Measurements from ENCODE around the gene PSAP. TPM values are rescaled to one million over a fixed set of nuclear protein-coding genes. Genes with fewer than 3 reads are reported as not detected.

PSAP gene
- total and polyA plus RNA-seq, 4 donors: 255 to 671 (median 472) TPM

DNA sequence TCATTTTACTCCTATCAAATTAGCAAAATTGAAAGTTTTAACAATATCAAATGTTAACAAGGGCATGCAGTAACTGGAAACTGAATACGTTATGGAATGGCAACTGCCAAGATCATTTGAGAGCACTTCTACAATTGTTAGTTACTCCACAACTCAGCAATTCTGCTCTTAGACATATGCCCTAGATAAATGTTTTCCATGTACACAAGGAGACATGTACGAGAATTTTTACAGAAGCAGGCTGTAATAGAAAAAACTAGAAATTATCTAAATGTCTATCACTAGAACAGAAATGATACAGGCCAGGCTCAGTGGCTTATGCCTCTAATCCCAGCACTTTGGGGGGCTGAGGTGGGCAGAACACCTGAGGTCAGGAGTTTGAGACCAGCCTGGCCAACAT, 7.0 kb downstream of the PSAP start:
- H3K4me1 ChIP-seq (ENCODE audit: control insufficient read depth in 4 of 4, insufficient read depth in 4 of 4, low read length in 3 of 4): peaks cover 20 to 43% (median 25%) of the 10 kb centered on the region in 4 donors
- WGBS: 56% methylated on average over 2 of the region's 2 CpGs
- no peaks in the 10 kb centered on the region for H3K9me3 ChIP-seq (ENCODE audit: control insufficient read depth in 4 of 4, low read length in 3 of 4)
- no peak overlapping the region for H3K4me3 ChIP-seq (ENCODE audit: low read depth in 1 of 3, low read length in 3 of 3)
- TF ChIP-seq, protein P1, sequence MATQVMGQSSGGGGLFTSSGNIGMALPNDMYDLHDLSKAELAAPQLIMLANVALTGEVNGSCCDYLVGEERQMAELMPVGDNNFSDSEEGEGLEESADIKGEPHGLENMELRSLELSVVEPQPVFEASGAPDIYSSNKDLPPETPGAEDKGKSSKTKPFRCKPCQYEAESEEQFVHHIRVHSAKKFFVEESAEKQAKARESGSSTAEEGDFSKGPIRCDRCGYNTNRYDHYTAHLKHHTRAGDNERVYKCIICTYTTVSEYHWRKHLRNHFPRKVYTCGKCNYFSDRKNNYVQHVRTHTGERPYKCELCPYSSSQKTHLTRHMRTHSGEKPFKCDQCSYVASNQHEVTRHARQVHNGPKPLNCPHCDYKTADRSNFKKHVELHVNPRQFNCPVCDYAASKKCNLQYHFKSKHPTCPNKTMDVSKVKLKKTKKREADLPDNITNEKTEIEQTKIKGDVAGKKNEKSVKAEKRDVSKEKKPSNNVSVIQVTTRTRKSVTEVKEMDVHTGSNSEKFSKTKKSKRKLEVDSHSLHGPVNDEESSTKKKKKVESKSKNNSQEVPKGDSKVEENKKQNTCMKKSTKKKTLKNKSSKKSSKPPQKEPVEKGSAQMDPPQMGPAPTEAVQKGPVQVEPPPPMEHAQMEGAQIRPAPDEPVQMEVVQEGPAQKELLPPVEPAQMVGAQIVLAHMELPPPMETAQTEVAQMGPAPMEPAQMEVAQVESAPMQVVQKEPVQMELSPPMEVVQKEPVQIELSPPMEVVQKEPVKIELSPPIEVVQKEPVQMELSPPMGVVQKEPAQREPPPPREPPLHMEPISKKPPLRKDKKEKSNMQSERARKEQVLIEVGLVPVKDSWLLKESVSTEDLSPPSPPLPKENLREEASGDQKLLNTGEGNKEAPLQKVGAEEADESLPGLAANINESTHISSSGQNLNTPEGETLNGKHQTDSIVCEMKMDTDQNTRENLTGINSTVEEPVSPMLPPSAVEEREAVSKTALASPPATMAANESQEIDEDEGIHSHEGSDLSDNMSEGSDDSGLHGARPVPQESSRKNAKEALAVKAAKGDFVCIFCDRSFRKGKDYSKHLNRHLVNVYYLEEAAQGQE (IDR thresholded peaks at IDR 0.05): no peak
- TF ChIP-seq HNF4A (conservative IDR thresholded peaks at IDR 0.05) (no peak), FOXA2 (IDR thresholded peaks at IDR 0.05) (no peak), ZBTB33 (IDR thresholded peaks at IDR 0.05) (no peak), RXRA (IDR thresholded peaks at IDR 0.05) (no peak), YY1 (IDR thresholded peaks at IDR 0.05) (no peak)
- TF ChIP-seq, protein P2, sequence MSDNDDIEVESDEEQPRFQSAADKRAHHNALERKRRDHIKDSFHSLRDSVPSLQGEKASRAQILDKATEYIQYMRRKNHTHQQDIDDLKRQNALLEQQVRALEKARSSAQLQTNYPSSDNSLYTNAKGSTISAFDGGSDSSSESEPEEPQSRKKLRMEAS (IDR thresholded peaks at IDR 0.05): no peak
- TF ChIP-seq, protein P3, sequence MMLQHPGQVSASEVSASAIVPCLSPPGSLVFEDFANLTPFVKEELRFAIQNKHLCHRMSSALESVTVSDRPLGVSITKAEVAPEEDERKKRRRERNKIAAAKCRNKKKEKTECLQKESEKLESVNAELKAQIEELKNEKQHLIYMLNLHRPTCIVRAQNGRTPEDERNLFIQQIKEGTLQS (IDR thresholded peaks at IDR 0.05): no peak
- DNase-seq (ENCODE audit: low spot score): no peak
- no peaks in the 10 kb centered on the region for H3K27me3 ChIP-seq (ENCODE audit: control insufficient read depth in 4 of 4, insufficient read depth in 4 of 4, low read length in 3 of 4)
- no peak overlapping the region for H3K9ac ChIP-seq (ENCODE audit: low read depth in 1 of 2, low read length in 2 of 2)
- H3K27ac ChIP-seq (ENCODE audit: low read depth in 1 of 2, low read length in 2 of 2): no peak overlapping the region
- H3K36me3 ChIP-seq (ENCODE audit: control insufficient read depth in 4 of 4, insufficient read depth in 3 of 4, low read depth in 1 of 4, low read length in 3 of 4): no peaks in the 10 kb centered on the region

DNA sequence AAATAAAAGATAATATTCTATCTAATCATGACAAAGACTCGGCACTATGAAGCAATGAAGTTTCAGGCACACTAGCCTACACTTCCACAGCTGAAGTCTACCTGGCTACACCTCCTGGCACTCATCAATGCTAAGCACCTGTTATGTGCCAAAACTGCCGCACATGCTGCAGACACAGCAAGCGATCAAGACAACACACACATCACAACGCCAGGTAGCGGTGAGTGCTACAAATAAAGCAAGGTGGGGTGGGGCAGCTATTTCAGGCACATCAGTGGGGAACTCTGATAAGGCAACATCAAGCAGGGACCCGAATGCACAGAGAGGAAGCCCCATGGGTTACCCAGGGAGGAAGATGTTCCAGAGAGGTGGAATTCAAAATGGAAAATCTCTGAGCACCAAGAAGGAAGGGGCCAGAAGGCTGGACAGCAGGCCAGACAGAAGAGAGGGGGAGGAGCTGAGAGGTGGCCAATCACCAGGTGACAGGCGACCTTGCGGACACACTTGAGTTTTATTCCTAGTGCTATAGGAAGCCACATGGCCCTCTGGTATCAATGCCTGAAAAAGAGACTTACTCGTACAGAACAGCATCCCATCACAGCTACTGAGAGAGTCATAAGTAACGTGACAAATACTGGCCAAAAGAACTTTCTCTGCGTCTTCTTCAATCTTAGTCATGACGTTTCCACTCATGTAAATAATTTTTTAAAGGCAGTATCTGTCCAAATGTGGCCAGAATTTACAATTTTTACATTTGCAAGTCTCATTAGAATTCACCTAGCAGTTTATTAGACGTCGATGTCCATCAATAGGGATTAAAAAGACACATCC, 8.0 kb downstream of the PSAP start:
- Histone ChIP-seq H3K4me3 (ENCODE audit: low read depth in 1 of 3, low read length in 3 of 3) (no peak overlapping the region), H3K9ac (ENCODE audit: low read depth in 1 of 2, low read length in 2 of 2) (no peak overlapping the region), H3K27ac (ENCODE audit: low read depth in 1 of 2, low read length in 2 of 2) (no peak overlapping the region), H3K27me3 (ENCODE audit: control insufficient read depth in 4 of 4, insufficient read depth in 4 of 4, low read length in 3 of 4) (no peaks in the 10 kb centered on the region), H3K4me1 (ENCODE audit: control insufficient read depth in 4 of 4, insufficient read depth in 4 of 4, low read length in 3 of 4) (peaks cover 15 to 40% (median 20%) of the 10 kb centered on the region in 4 donors), H3K9me3 (ENCODE audit: control insufficient read depth in 4 of 4, low read length in 3 of 4) (no peaks in the 10 kb centered on the region), H3K36me3 (ENCODE audit: control insufficient read depth in 4 of 4, insufficient read depth in 3 of 4, low read depth in 1 of 4, low read length in 3 of 4) (no peaks in the 10 kb centered on the region)
- TF ChIP-seq, protein P2 (IDR thresholded peaks at IDR 0.05): no peak
- no peak for TF ChIP-seq FOXA1 (IDR thresholded peaks at IDR 0.05)
- DNase-seq (ENCODE audit: low spot score): no peak
- WGBS: 83% methylated on average over 14 of the region's 14 CpGs

DNA sequence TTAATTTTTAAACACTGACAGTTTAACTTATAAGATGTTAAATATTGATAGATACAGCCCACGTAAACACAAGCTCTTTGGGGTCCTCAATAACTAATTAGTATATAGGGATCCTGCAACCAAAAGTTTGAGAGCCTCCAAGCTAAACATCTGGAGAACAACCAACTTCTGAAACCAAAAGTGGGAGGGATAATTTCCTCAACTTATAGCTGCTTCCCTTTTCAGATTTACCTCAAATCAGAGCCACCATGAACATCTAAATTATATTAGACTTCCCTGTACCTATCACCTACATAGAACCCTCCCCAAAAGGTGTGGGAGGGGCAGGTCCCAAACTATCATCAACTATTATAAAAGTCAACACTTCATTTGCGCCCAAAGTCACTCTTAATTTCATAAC, 8.6 kb downstream of the PSAP start:
- no peaks in the 10 kb centered on the region for H3K27me3 ChIP-seq (ENCODE audit: control insufficient read depth in 4 of 4, insufficient read depth in 4 of 4, low read length in 3 of 4)
- H3K27ac ChIP-seq (ENCODE audit: low read depth in 1 of 2, low read length in 2 of 2): no peak overlapping the region
- no peak for DNase-seq (ENCODE audit: low spot score)
- H3K36me3 ChIP-seq (ENCODE audit: control insufficient read depth in 4 of 4, insufficient read depth in 3 of 4, low read depth in 1 of 4, low read length in 3 of 4): peaks cover 0 to 4% (median 0%) of the 10 kb centered on the region in 4 donors
- H3K9ac ChIP-seq (ENCODE audit: low read depth in 1 of 2, low read length in 2 of 2): no peak overlapping the region
- no peaks in the 10 kb centered on the region for H3K9me3 ChIP-seq (ENCODE audit: control insufficient read depth in 4 of 4, low read length in 3 of 4)
- WGBS: 67% methylated on average over 2 of the region's 2 CpGs
- H3K4me1 ChIP-seq (ENCODE audit: control insufficient read depth in 4 of 4, insufficient read depth in 4 of 4, low read length in 3 of 4): peaks cover 15 to 41% (median 21%) of the 10 kb centered on the region in 4 donors
- no peak overlapping the region for H3K4me3 ChIP-seq (ENCODE audit: low read depth in 1 of 3, low read length in 3 of 3)
- TF ChIP-seq JUND (IDR thresholded peaks at IDR 0.05) (no peak), FOXA2 (IDR thresholded peaks at IDR 0.05) (no peak), GABPA (IDR thresholded peaks at IDR 0.05 in 1 of 2, conservative IDR thresholded peaks at IDR 0.05 in 1 of 2) (no peak), ZBTB33 (IDR thresholded peaks at IDR 0.05) (no peak), RAD21 (IDR thresholded peaks at IDR 0.05) (no peak)
- TF ChIP-seq, protein P2 (IDR thresholded peaks at IDR 0.05): no peak
- TF ChIP-seq, protein P1 (IDR thresholded peaks at IDR 0.05): no peak

Data from liver (tissue), 9 donors.